BE2C (cell line): Measurements from ENCODE around the gene TMEM229B.

Source experiments
- DNase-seq: peaks from one replicate; pipeline ENCODE4 v3.0.0-alpha.2; 2020
- H3K27me3 ChIP-seq: fragments of 250-450 bp; sonication (Bioruptor Pico); 2 replicates; pipeline ENCODE4 v1.5.1; 2020; ENCODE audit warnings: mild to moderate bottlenecking
- H3K36me3 ChIP-seq: fragments of 250-450 bp; sonication (Bioruptor Pico); 2 replicates; pipeline ENCODE4 v1.5.1; 2020; ENCODE audit warnings: mild to moderate bottlenecking
- H3K4me1 ChIP-seq: fragments of 250-450 bp; sonication (Bioruptor Pico); 2 replicates; pipeline ENCODE4 v1.5.1; 2020
- H3K4me3 ChIP-seq: 2 replicates; pipeline ENCODE4 v1.5.1; 2011; ENCODE audit warnings: low read depth, low read length
- H3K9me3 ChIP-seq: fragments of 250-450 bp; sonication (Bioruptor Pico); 2 replicates; pipeline ENCODE4 v1.5.1; 2020
- TF ChIP-seq, protein P1 (sequence below): IDR thresholded peaks from 2 replicates; pipeline ENCODE4 v1.5.1; 2012; ENCODE audit warnings: mild to moderate bottlenecking, low read depth, low read length

Gene TMEM229B

DNA sequence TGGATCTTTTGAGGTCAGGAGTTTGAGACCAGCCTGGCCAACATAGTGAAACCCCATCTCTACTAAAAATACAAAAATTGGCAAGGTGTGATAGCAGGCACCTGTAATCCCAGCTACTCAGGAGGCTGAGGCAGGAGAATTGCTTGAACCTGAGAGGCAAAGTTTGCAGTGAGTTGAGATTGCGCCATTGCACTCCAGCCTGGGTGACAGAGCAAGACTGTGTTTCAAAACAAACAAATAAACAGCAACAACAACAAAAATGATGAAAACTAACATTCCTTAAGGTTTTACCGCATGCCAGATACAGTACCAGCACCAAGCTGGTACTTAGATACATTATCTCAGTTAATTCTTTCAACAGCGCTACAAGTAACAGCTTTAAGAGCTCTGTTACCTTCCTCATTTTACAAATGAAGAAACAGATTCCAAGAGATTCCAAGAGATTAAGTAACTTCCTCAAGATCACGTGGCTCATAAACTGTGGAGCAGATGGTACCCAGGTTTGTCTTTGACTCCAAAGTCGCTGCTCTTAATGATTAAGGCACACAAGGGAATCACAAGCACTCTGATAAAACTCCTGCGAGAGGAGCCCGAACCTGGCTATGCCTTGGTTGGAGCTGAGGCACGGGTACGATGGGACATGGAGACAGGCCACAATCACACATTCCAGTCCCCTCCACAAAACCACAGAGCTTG, 58.9 kb downstream of the TMEM229B start:
- Histone ChIP-seq H3K36me3 (no peaks in the 10 kb centered on the region), H3K9me3 (no peaks in the 10 kb centered on the region), H3K27me3 (peaks cover 12% of the 10 kb centered on the region), H3K4me3 (no peak overlapping the region), H3K4me1 (no peaks in the 10 kb centered on the region)
- no peak for DNase-seq
- TF ChIP-seq, protein P1, sequence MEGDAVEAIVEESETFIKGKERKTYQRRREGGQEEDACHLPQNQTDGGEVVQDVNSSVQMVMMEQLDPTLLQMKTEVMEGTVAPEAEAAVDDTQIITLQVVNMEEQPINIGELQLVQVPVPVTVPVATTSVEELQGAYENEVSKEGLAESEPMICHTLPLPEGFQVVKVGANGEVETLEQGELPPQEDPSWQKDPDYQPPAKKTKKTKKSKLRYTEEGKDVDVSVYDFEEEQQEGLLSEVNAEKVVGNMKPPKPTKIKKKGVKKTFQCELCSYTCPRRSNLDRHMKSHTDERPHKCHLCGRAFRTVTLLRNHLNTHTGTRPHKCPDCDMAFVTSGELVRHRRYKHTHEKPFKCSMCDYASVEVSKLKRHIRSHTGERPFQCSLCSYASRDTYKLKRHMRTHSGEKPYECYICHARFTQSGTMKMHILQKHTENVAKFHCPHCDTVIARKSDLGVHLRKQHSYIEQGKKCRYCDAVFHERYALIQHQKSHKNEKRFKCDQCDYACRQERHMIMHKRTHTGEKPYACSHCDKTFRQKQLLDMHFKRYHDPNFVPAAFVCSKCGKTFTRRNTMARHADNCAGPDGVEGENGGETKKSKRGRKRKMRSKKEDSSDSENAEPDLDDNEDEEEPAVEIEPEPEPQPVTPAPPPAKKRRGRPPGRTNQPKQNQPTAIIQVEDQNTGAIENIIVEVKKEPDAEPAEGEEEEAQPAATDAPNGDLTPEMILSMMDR = no peak

- no peaks in the 10 kb centered on the region for H3K9me3 ChIP-seq
- H3K4me3 ChIP-seq = no peak overlapping the region
- TF ChIP-seq, protein P1 = no peak
- no peak for DNase-seq
- no peaks in the 10 kb centered on the region for H3K4me1 ChIP-seq
- H3K27me3 ChIP-seq = peaks cover 15% of the 10 kb centered on the region
- no peaks in the 10 kb centered on the region for H3K36me3 ChIP-seq
These were observed 60.0 kb downstream of the TMEM229B start for GRCh38 chr14:67428501-67429031.

GRCh38 chr14:67426983-67427606, 61.4 kb downstream of the TMEM229B start:
- H3K4me1 ChIP-seq = no peaks in the 10 kb centered on the region
- peak; percentile 82 for DNase-seq
- no peak overlapping the region for H3K4me3 ChIP-seq
- H3K27me3 ChIP-seq = peaks cover 4% of the 10 kb centered on the region
- TF ChIP-seq, protein P1 = peak; percentile 84
- no peaks in the 10 kb centered on the region for H3K9me3 ChIP-seq
- H3K36me3 ChIP-seq = no peaks in the 10 kb centered on the region

DNA sequence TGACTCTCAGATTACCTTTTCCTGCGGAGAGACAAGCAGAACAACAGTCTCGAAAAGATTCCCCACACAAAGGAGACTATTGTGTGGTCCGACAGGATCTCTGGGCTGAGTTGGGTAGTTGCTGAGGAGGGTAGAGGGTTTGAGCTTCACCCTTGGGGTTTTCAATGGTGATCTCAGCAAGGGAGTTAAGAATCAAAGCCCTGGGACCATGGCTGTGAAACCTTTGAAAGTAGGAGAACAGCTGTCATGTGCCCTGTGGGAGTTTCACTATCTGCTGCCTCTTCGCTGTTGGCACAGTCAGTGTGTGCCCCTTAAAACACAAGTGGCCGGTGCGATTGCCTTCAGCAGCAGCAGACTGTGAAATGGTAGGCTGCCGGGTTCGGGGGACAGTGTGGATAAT, 62.4 kb downstream of the TMEM229B start:
- Histone ChIP-seq H3K4me1 (no peaks in the 10 kb centered on the region), H3K9me3 (no peaks in the 10 kb centered on the region), H3K27me3 (peaks cover 3% of the 10 kb centered on the region; the same call in 1 of the 2 replicates), H3K4me3 (no peak overlapping the region), H3K36me3 (no peaks in the 10 kb centered on the region)
- DNase-seq = no peak
- TF ChIP-seq, protein P1 = no peak

GRCh38 chr14:67425608-67426007, 62.9 kb downstream of the TMEM229B start:
- Histone ChIP-seq H3K36me3 (no peaks in the 10 kb centered on the region), H3K9me3 (no peaks in the 10 kb centered on the region), H3K4me3 (no peak overlapping the region), H3K4me1 (no peaks in the 10 kb centered on the region), H3K27me3 (peaks cover 3% of the 10 kb centered on the region; the same call in 1 of the 2 replicates)
- TF ChIP-seq, protein P1 = no peak
- DNase-seq = no peak

DNA sequence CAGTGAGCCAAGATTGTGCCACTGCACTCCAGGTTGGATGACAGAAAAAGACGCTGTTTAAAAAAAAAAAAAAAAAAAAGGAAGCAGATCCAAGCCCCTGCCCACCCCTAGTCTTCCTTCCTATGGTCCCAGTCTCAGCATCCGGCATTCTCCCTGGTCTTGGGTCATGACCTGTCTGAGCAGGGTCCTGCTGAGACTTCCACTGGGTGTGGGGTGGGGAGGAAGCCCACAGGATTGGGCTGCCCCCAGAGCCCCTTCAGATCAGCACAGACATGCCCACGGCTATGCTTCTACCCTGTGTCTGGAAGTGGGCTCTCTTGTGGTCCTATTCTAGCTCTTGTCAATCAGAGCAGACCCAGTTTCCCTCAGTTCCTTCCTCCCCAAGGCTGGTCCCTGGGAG, 64.0 kb downstream of the TMEM229B start:
- TF ChIP-seq, protein P1 = no peak
- no peak for DNase-seq
- H3K36me3 ChIP-seq = no peaks in the 10 kb centered on the region
- no peaks in the 10 kb centered on the region for H3K9me3 ChIP-seq
- H3K27me3 ChIP-seq = 0 out of 2 replicates have a peak, but pooled peaks cover 3% of the 10 kb centered on the region
- no peak overlapping the region for H3K4me3 ChIP-seq
- no peaks in the 10 kb centered on the region for H3K4me1 ChIP-seq
